Breast epithelium (tissue), 4 donors: ENCODE data around the gene LRRC32. TPM values are rescaled to one million over a fixed set of nuclear protein-coding genes. Genes with fewer than 3 reads are reported as not detected.

Source experiments
- DNase-seq, 2 donors: peaks; one replicate each; pipeline ENCODE4 v3.0.0-alpha.2; 2019; ENCODE audit warnings: low spot score in 2 of 2
- H3K27ac ChIP-seq, 2 donors: fragments of 200-600 bp; sonication (generic) in 1 of 2; one replicate each; pipeline ENCODE4 v1.5.1; 2016 to 2019; ENCODE audit warnings: mild to moderate bottlenecking in 1 of 2
- H3K27me3 ChIP-seq, 2 donors: fragments of 200-600 bp; sonication (generic) in 1 of 2; one replicate each; pipeline versions ENCODE4 v1.5.1 to v1.6.0; 2017 to 2019; ENCODE audit warnings: control low read depth in 1 of 2, mild to moderate bottlenecking in 1 of 2
- H3K36me3 ChIP-seq: fragments of 200-600 bp; one replicate; pipeline ENCODE4 v1.5.1; 2019
- H3K4me1 ChIP-seq, 2 donors: fragments of 200-600 bp; sonication (generic); one replicate each; pipeline ENCODE4 v1.5.1; 2016 to 2019; ENCODE audit warnings: control low read depth in 1 of 2
- H3K4me3 ChIP-seq, 3 donors: fragments of 200-600 bp; sonication (generic); 1 replicate in 2 of 3; 2 replicates in 1 of 3; pipeline ENCODE4 v1.5.1; 2016 to 2019; ENCODE audit warnings: mild to moderate bottlenecking in 3 of 3, moderate library complexity in 2 of 3
- H3K9me3 ChIP-seq, 2 donors: fragments of 200-600 bp; sonication (generic) in 1 of 2; one replicate each; pipeline ENCODE4 v1.5.1; 2016 to 2019; ENCODE audit warnings: control low read depth in 1 of 2
- POLR2A ChIP-seq: fragments of 450-650 bp; IDR thresholded peaks from one replicate; pipeline ENCODE4 v1.6.1; 2016; ENCODE audit warnings: antibody characterized with exemption, mild to moderate bottlenecking, moderate library complexity
- POLR2AphosphoS5 ChIP-seq, 3 donors: sonication (generic); formaldehyde crosslinking; IDR thresholded peaks; one replicate each; pipeline ENCODE4 v1.6.1; 2017; ENCODE audit warnings: antibody characterized with exemption in 3 of 3
- intact Hi-C: fragments of 100-400 bp; cut with DNase I; formaldehyde crosslinking; loops from one replicate; pipeline ENCODE4 v1.15.1; 2023; ENCODE audit warnings: low total_unique reads
- total RNA-seq, 3 donors: library from RNA; depleted of rRNA; stranded (reverse); fragments of >200 nt; gene quantifications; one replicate each; pipeline ENCODE4 v1.1.0, GENCODE V29; 2016
- TF ChIP-seq, protein P1 (sequence below), 3 donors: fragments of 450-650 bp; IDR thresholded peaks; one replicate each; pipeline ENCODE4 v1.5.1; 2016 to 2017; ENCODE audit warnings: antibody characterized with exemption in 3 of 3, mild to moderate bottlenecking in 3 of 3, moderate library complexity in 3 of 3

Gene LRRC32
- total RNA-seq, 3 donors from 2014 or later, result 7.5 to 56.0 (median 42.6) TPM

DNA sequence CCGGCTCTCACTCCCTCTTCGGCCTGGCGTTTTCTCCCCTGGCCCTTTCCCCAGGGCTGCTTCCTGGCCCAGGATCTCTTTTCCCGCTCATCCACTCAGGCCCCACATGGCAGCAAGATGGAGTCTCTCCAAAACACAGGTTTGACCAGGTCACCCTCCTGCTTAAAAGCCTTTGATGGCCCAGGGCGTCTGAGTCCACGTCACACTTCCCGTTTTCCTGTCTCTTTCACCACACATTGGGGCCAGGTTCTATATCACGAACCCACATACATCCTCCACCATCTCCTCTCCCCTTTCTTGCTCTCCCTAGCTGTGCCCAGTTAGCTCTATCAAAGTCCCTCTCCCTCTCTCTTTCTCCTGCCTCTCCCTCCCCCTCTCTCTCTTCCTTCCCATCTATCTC, 7.8 kb upstream of the LRRC32 start:
- Histone ChIP-seq H3K27me3 (no peaks in the 10 kb centered on the region), H3K36me3 (no peaks in the 10 kb centered on the region), H3K4me1 (no peaks in the 10 kb centered on the region), H3K9me3 (no peaks in the 10 kb centered on the region), H3K27ac (no peak overlapping the region), H3K4me3 (no peak overlapping the region)
- DNase-seq, result no peak
- TF ChIP-seq POLR2AphosphoS5 (IDR thresholded peaks at IDR 0.05) (no peak), POLR2A (no peak)
- TF ChIP-seq, protein P1, sequence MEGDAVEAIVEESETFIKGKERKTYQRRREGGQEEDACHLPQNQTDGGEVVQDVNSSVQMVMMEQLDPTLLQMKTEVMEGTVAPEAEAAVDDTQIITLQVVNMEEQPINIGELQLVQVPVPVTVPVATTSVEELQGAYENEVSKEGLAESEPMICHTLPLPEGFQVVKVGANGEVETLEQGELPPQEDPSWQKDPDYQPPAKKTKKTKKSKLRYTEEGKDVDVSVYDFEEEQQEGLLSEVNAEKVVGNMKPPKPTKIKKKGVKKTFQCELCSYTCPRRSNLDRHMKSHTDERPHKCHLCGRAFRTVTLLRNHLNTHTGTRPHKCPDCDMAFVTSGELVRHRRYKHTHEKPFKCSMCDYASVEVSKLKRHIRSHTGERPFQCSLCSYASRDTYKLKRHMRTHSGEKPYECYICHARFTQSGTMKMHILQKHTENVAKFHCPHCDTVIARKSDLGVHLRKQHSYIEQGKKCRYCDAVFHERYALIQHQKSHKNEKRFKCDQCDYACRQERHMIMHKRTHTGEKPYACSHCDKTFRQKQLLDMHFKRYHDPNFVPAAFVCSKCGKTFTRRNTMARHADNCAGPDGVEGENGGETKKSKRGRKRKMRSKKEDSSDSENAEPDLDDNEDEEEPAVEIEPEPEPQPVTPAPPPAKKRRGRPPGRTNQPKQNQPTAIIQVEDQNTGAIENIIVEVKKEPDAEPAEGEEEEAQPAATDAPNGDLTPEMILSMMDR (IDR thresholded peaks at IDR 0.05), result no peak
- intact Hi-C loops, result no loop called here

DNA sequence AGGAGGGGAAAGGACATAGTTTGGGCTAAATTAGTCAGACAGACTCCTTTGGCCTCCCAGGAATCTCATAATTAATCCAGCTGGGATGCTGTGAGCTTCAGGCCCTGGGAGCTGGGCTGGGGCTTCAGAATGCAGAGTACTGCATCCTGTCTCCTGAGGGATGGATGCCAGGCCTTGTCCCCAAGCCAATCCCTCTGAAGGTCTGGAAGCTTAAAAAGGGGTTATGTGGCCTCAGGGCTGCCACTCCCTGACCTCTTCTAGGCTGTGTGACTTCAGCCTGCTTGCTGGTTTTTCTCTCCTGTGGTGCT, 6.9 kb upstream of the LRRC32 start:
- Histone ChIP-seq H3K4me1 (no peaks in the 10 kb centered on the region), H3K4me3 (no peak overlapping the region), H3K9me3 (no peaks in the 10 kb centered on the region), H3K27me3 (no peaks in the 10 kb centered on the region), H3K36me3 (no peaks in the 10 kb centered on the region), H3K27ac (no peak overlapping the region)
- TF ChIP-seq POLR2AphosphoS5 (IDR thresholded peaks at IDR 0.05) (no peak), POLR2A (no peak)
- TF ChIP-seq, protein P1 (IDR thresholded peaks at IDR 0.05), result no peak
- intact Hi-C loops, result no loop called here
- DNase-seq, result no peak

DNA sequence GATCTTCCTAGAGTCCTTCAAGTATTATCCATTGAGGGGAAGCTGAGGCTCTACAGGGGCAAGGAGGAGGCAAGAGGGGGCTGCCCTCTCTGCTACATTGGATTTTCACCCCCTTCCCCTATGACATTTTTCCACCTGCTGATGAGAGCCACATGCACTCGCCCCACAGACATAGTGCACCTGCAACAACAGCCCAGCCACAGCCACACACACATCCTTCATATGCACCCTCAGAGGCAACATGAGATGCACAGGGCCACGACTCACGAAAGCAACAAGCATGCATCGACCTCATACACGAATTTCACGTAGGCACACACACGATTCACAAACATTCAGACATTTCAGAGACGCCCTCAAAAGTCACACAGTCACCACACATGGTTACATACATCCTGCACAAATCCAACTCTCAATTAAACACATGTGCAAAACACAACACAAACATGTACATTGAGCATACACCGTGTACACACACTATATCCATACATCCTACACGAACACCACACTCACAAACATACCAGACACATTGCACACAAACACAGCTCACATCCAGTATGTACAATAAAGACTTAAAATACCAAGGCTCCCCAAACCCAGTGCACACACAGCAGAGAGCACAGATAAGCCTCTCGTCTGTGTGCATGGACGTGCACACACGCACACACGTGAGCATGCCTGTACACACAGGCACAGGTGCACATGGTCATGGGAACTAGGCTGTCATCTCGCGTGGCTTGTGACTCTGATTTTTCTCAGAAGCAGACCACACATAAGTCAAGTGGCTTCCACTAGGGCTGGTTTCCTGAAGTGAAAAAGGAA, 6.3 kb upstream of the LRRC32 start:
- Histone ChIP-seq H3K27ac (no peak overlapping the region), H3K4me1 (no peaks in the 10 kb centered on the region), H3K27me3 (no peaks in the 10 kb centered on the region), H3K4me3 (no peak overlapping the region), H3K36me3 (no peaks in the 10 kb centered on the region), H3K9me3 (no peaks in the 10 kb centered on the region)
- TF ChIP-seq, protein P1 (IDR thresholded peaks at IDR 0.05), result no peak
- no peak for TF ChIP-seq POLR2A
- TF ChIP-seq POLR2AphosphoS5 (IDR thresholded peaks at IDR 0.05), result no peak
- intact Hi-C loops, result no loop called here
- DNase-seq, result no peak

DNA sequence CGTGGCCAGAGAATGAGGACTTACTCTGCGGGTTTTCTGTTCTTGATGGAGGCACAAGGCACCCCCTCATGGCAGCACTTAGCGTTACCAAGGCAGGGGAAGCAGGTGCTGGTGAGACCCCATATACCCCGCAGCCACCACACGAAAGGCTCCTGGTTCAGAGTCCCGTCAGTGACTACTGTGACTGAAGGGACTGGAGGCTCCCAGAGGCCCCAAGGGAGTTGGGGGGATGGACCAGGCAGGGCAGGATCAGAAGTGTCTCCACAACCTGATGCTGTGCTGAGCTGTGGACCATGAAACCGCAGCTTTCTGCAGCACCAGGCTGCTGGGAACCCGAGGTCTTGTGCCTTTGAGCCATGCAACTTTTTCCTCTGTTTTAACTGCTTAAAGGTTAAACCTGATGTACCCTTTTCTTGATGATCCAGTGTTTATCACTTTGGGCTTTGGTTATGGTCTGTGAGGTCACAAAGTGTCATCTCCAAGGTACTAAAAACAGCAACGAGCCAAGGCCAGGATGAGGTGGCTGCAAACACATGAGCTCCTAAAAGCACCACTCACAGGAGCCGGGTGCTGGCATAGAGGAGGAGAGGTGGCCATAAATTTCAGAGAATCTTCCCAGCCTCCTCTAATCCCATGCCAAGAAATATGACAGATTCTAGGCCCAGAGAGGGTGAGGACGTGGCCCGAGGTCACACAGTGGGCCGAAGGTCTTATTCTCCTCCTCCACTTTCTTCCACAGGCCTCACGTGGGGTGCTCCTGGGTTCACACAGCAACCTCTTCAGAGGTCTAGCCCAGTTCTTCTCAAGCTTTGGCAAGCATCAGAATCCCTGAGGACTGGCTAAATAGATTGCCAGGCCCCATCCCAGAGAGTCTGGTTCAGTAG, 4.2 kb upstream of the LRRC32 start:
- DNase-seq, result no peak
- H3K4me3 ChIP-seq, result no peak overlapping the region
- no peak overlapping the region for H3K27ac ChIP-seq
- intact Hi-C loops, result no loop called here
- TF ChIP-seq POLR2A (no peak), POLR2AphosphoS5 (IDR thresholded peaks at IDR 0.05) (no peak)
- TF ChIP-seq, protein P1 (IDR thresholded peaks at IDR 0.05), result no peak
- H3K27me3 ChIP-seq, result peaks cover 0 to 7% of the 10 kb centered on the region in 2 donors
- no peaks in the 10 kb centered on the region for H3K9me3 ChIP-seq
- no peaks in the 10 kb centered on the region for H3K4me1 ChIP-seq
- H3K36me3 ChIP-seq, result no peaks in the 10 kb centered on the region
